Measurements from ENCODE around the gene FLCN. TPM values are rescaled to one million over a fixed set of nuclear protein-coding genes. Genes with fewer than 3 reads are reported as not detected.

The FLCN gene
- total RNA-seq, 1 donor from 2014 or later: 29.3 TPM

DNA sequence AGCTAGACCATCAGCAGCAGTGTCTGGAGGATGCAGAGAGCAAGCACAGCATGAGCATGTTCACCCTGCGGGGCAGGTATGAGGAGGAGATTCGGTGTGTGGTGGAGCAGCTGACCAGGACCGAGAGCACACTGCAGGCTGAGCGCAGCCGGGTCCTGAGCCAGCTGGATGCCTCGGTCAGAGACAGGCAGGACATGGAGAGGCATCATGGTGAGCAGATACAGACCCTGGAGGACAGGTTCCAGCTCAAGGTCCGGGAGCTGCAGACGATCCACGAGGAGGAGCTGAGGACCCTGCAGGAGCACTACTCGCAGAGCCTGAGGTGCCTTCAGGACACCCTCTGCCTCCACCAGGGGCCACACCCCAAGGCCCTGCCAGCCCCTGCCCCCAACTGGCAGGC lies 69.6 kb downstream of the FLCN start:
- DNase-seq: no peak

DNA sequence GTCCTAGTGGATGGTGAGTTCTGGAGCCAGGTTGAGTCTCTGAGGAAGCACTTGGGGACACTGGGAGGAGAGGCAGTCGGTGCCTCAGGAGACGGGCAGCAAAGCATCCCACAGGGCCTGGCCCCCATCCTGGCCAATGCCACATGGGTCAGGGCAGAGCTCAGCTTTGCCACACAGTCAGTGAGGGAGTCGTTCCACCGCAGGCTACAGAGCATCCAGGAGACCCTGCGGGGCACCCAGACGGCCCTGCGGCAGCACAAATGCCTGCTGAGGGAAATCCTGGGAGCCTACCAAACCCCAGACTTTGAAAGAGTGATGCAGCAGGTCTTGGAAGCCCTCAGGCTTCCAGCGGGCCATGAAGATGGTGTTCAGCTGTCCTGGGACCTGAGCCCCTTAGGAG lies 70.5 kb downstream of the FLCN start:
- no peak for DNase-seq

- DNase-seq: no peak
Observed at GRCh38 chr17:17165666-17166308, 71.2 kb downstream of the FLCN start.

GRCh38 chr17:17164676-17165075 lies 72.3 kb downstream of the FLCN start:
- DNase-seq: no peak

- DNase-seq: no peak
Observed at GRCh38 chr17:17164156-17164555, 72.8 kb downstream of the FLCN start.

Small RNA genes lying within 50 kb of the gene (small RNA-seq; reads per million reads assigned to genes)
- gene RNU6-767P: not detected

Other genes starting within 250 kb of the FLCN start
- 126 TPM for gene MPRIP, start 194.7 kb downstream of the FLCN start, total RNA-seq
- gene PLD6, start 30.8 kb downstream of the FLCN start, total RNA-seq: 9.2 TPM
- 113 TPM for gene COPS3, start 44.1 kb upstream of the FLCN start, total RNA-seq
- gene NT5M, start 66.2 kb upstream of the FLCN start, total RNA-seq: 5.6 TPM
- gene MED9, start 239.8 kb upstream of the FLCN start, total RNA-seq: 16.1 TPM